Vagina (tissue), 2 donors: ENCODE results near the gene DDX50. TPM values are rescaled to one million over a fixed set of nuclear protein-coding genes. Genes with fewer than 3 reads are reported as not detected.

Source experiments
- DNase-seq, 2 donors: peaks; one replicate each; pipeline ENCODE4 v3.0.0-alpha.2; 2017; ENCODE audit errors: extremely low spot score in 2 of 2
- H3K27ac ChIP-seq: fragments of 200-600 bp; sonication (generic); one replicate; pipeline ENCODE4 v1.5.1; 2019
- H3K27me3 ChIP-seq: fragments of 200-600 bp; sonication (generic); one replicate; pipeline ENCODE4 v1.5.1; 2019
- H3K36me3 ChIP-seq, 2 donors: fragments of 200-600 bp; sonication (generic); one replicate each; pipeline ENCODE4 v1.5.1; 2017 to 2019
- H3K4me1 ChIP-seq: fragments of 200-600 bp; sonication (generic); one replicate; pipeline ENCODE4 v1.5.1; 2019
- H3K4me3 ChIP-seq, 2 donors: fragments of 200-600 bp; sonication (generic); 1 replicate in 1 of 2; 2 replicates in 1 of 2; pipeline ENCODE4 v1.5.1; 2016 to 2019
- H3K9me3 ChIP-seq: fragments of 200-600 bp; sonication (generic); one replicate; pipeline ENCODE4 v1.5.1; 2019
- POLR2A ChIP-seq, 2 donors: fragments of 450-650 bp; IDR thresholded peaks; one replicate each; pipeline ENCODE4 v1.6.1; 2017; ENCODE audit warnings: antibody characterized with exemption in 2 of 2, mild to moderate bottlenecking in 2 of 2, moderate library complexity in 2 of 2
- POLR2AphosphoS5 ChIP-seq, 2 donors: sonication (generic); formaldehyde crosslinking; IDR thresholded peaks; one replicate each; pipeline ENCODE4 v1.9.0; 2017; ENCODE audit warnings: antibody characterized with exemption in 2 of 2, mild to moderate bottlenecking in 2 of 2, low read depth in 1 of 2; ENCODE audit not compliant: insufficient read depth in 1 of 2
- intact Hi-C: fragments of 100-400 bp; cut with DNase I; formaldehyde crosslinking; loops from one replicate; pipeline ENCODE4 v1.15.1; 2023
- total RNA-seq: library from RNA; depleted of rRNA; stranded (reverse); fragments of >200 nt; gene quantifications from one replicate; pipeline ENCODE4 v1.2.3, GENCODE V29; 2016
- TF ChIP-seq, protein P1 (sequence below), 3 experiments: fragments of 450-650 bp in 2 of 3; fragments of 200-600 bp in 1 of 3; sonication (generic) in 1 of 3; IDR thresholded peaks; one replicate each; pipeline ENCODE4 v1.5.1; 2017 to 2019; ENCODE audit warnings: antibody characterized with exemption in 3 of 3, mild to moderate bottlenecking in 2 of 3, moderate library complexity in 2 of 3

DDX50 gene
- total RNA-seq, 1 donor from 2014 or later = 28.7 TPM

- intact Hi-C loops = no loop called here
- H3K27ac ChIP-seq = no peak overlapping the region
- no peak overlapping the region for H3K4me3 ChIP-seq
- no peaks in the 10 kb centered on the region for H3K27me3 ChIP-seq
- H3K4me1 ChIP-seq = no peaks in the 10 kb centered on the region
- TF ChIP-seq, protein P1, sequence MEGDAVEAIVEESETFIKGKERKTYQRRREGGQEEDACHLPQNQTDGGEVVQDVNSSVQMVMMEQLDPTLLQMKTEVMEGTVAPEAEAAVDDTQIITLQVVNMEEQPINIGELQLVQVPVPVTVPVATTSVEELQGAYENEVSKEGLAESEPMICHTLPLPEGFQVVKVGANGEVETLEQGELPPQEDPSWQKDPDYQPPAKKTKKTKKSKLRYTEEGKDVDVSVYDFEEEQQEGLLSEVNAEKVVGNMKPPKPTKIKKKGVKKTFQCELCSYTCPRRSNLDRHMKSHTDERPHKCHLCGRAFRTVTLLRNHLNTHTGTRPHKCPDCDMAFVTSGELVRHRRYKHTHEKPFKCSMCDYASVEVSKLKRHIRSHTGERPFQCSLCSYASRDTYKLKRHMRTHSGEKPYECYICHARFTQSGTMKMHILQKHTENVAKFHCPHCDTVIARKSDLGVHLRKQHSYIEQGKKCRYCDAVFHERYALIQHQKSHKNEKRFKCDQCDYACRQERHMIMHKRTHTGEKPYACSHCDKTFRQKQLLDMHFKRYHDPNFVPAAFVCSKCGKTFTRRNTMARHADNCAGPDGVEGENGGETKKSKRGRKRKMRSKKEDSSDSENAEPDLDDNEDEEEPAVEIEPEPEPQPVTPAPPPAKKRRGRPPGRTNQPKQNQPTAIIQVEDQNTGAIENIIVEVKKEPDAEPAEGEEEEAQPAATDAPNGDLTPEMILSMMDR (IDR thresholded peaks at IDR 0.05) = no peak
- no peak for TF ChIP-seq POLR2AphosphoS5 (IDR thresholded peaks at IDR 0.05; ENCODE audit: insufficient read depth in 1 of 2, low read depth in 1 of 2)
- no peak for TF ChIP-seq POLR2A (IDR thresholded peaks at IDR 0.05)
- no peaks in the 10 kb centered on the region for H3K36me3 ChIP-seq
- H3K9me3 ChIP-seq = no peaks in the 10 kb centered on the region
- DNase-seq = no peak
These were observed 24.6 kb upstream of the DDX50 start for GRCh38 chr10:68876246-68877138.

DNA sequence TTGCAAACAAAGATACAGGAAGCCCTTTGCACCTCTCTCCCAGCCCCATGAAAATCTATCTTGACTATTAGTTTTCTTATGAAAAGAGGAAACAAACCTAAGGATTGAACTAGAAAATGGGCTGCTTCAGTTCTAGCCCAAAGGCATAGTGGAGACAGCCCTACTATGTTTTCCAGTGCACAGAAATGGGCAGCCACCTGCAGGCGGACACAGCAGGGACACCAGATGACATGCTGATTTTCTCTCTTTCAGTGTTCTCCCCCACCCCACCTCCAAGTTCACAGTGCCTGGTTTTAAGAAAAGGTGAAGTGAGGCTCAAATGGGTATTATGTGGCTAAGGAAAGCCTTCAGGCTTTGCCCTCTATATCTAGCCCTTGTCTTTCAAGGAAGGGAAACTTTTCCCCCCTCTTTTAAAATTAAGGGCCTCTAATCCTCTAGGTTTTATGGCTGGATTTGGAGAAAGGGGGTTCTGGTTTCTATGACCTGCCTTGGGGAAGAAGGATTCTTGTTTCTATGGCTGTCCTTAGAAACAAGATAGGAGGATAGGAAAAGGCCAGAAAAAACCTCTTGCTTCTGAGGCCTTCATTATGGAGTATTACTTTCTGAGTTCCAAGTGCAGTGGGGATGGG lies 23.5 kb upstream of the DDX50 start:
- no peak for TF ChIP-seq POLR2AphosphoS5 (IDR thresholded peaks at IDR 0.05; ENCODE audit: insufficient read depth in 1 of 2, low read depth in 1 of 2)
- intact Hi-C loops = no loop called here
- H3K4me3 ChIP-seq = no peak overlapping the region
- H3K27ac ChIP-seq = no peak overlapping the region
- no peak for DNase-seq
- H3K27me3 ChIP-seq = no peaks in the 10 kb centered on the region
- H3K36me3 ChIP-seq = no peaks in the 10 kb centered on the region
- no peaks in the 10 kb centered on the region for H3K9me3 ChIP-seq
- H3K4me1 ChIP-seq = no peaks in the 10 kb centered on the region

GRCh38 chr10:68878496-68878895 lies 22.6 kb upstream of the DDX50 start:
- Histone ChIP-seq H3K4me3 (no peak overlapping the region), H3K27me3 (no peaks in the 10 kb centered on the region), H3K27ac (no peak overlapping the region), H3K36me3 (no peaks in the 10 kb centered on the region), H3K4me1 (no peaks in the 10 kb centered on the region), H3K9me3 (no peaks in the 10 kb centered on the region)
- TF ChIP-seq, protein P1 (IDR thresholded peaks at IDR 0.05) = no peak
- TF ChIP-seq POLR2A (IDR thresholded peaks at IDR 0.05) = no peak
- no peak for TF ChIP-seq POLR2AphosphoS5 (IDR thresholded peaks at IDR 0.05; ENCODE audit: insufficient read depth in 1 of 2, low read depth in 1 of 2)
- intact Hi-C loops = no loop called here
- no peak for DNase-seq

DNA sequence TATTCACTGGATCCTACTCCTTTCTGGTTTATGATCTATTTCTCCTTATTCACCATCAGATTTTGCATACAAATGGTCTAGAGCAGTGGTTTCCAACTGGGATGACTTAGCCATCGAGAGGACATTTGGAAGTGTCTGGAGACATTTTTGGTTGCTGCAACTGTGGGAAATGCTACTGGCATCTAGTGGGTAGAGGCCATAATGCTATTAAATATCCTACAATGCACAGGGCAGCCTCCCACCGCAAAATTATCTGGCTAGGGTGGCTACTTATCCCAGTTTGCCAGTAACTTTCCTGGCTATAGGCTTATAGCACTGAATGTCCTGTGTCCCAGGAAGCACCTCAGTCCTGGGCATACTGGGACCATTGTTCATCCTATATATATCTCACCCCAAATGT lies 21.5 kb upstream of the DDX50 start:
- no peak for DNase-seq
- Histone ChIP-seq H3K27me3 (no peaks in the 10 kb centered on the region), H3K4me3 (no peak overlapping the region), H3K36me3 (no peaks in the 10 kb centered on the region), H3K9me3 (no peaks in the 10 kb centered on the region), H3K4me1 (no peaks in the 10 kb centered on the region), H3K27ac (no peak overlapping the region)
- no peak for TF ChIP-seq POLR2A (IDR thresholded peaks at IDR 0.05)
- TF ChIP-seq POLR2AphosphoS5 (IDR thresholded peaks at IDR 0.05; ENCODE audit: insufficient read depth in 1 of 2, low read depth in 1 of 2) = no peak
- TF ChIP-seq, protein P1 (IDR thresholded peaks at IDR 0.05) = no peak
- intact Hi-C loops = no loop called here

- Histone ChIP-seq H3K27ac (no peak overlapping the region), H3K4me3 (no peak overlapping the region), H3K27me3 (no peaks in the 10 kb centered on the region), H3K36me3 (no peaks in the 10 kb centered on the region), H3K4me1 (no peaks in the 10 kb centered on the region), H3K9me3 (no peaks in the 10 kb centered on the region)
- TF ChIP-seq POLR2A (IDR thresholded peaks at IDR 0.05) = no peak
- TF ChIP-seq POLR2AphosphoS5 (IDR thresholded peaks at IDR 0.05; ENCODE audit: insufficient read depth in 1 of 2, low read depth in 1 of 2) = no peak
- TF ChIP-seq, protein P1 (IDR thresholded peaks at IDR 0.05) = no peak
- DNase-seq = no peak
- intact Hi-C loops = no loop called here
These were observed 20.9 kb upstream of the DDX50 start for GRCh38 chr10:68880181-68880580.
